Measurements from ENCODE around the gene COA7.

- TF ChIP-seq CTCF (IDR thresholded peaks at IDR 0.05) = no peak
- TF ChIP-seq POLR2A (IDR thresholded peaks at IDR 0.05) = no peak
Observed at GRCh38 chr1:52641307-52641706, 56.8 kb downstream of the COA7 start.
